ENCODE measurements around the gene BTG4.

BTG4 gene

DNA sequence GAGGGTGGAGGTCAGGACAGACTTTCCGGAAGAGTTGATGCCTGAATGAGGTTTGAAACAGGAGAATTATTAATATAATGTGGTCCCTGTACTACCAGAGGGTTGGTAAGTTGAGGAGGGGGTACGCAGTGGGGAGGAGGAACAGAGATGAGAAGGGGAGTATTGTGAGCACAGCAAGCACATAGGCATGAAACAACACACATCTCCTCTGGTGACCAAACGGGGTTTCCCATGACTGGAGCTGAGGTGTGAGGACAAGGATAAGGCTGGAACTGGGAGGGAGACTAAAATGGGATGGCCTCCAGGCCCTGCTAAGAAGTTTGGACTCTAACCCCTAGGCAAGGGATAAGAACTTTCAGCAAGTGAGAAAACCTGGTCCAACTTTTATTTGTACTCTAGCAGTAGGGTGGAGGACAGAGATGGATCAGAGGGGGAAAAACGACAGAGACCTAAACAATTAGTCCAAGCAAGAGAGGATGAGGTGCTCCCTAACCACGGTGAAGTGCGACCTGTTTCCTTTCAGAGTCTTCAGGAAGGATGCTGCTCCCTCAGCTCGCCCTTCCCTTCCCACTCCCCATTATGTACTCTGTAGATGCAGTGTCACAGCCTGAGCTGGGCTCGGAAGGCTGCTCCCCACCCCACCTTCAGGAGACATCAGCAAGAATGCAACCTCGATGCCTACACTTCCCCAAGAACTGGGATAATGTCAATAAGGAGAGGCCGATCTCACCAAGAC, 59.2 kb downstream of the BTG4 start:
- no peak for DNase-seq

DNA sequence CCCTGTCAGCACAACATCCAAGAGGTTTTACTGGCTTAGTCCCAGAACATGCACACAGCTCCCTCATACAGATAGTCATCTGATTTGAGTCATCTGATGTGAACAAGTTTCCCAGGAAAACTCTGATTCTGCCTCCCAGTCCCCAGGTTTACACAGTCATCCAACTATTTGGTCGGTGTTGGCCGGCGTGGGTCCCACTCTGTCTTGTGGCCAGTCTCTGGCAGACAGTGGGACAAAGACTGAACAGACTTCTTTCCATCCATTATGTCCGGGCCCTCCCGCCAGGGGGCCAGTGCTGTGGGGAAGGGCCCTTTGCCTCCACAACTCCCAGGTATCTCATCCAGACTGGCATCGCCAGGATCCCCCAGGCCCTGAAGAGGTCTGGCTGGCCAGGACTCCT, 60.0 kb downstream of the BTG4 start:
- DNase-seq: no peak

DNA sequence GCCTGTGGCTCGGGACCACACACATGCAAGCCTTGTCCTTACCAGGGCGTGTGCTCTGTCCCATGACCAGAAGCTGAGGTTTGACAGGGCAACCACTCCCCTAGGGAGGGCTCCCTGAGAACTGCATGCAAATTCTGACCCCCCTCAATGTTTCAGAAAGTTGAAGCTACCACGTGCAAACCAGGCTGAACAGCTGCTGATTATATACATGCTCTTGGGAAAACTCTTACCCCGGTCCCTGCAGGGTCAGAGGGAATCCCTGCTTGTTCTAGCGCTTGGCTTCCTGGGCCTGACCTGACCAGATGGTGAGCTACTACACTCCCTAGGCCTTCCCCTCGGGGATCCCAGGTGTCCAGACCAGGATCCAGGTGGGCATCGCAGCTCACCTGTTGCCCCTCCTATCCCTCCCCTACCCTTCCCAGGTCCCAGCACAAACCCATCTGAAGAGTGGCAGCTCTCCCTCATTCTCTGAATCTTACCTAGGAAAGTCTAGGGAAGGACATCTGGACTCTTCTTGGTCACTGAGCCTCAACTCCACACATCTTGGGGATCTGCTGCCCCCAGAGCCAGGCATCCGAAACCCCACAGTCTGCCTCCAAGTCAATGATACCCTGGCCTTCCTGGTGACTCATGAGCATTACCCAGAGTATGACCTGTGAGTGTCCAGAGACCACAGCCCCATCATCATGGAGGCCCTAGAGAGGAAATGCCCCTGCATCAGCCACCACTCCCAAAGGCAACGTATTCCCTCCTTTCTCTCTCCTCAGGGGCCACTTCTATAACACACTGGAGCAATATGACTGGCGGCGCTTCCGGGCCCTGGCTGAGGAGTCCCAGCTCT, 61.5 kb downstream of the BTG4 start:
- no peak for DNase-seq

DNA sequence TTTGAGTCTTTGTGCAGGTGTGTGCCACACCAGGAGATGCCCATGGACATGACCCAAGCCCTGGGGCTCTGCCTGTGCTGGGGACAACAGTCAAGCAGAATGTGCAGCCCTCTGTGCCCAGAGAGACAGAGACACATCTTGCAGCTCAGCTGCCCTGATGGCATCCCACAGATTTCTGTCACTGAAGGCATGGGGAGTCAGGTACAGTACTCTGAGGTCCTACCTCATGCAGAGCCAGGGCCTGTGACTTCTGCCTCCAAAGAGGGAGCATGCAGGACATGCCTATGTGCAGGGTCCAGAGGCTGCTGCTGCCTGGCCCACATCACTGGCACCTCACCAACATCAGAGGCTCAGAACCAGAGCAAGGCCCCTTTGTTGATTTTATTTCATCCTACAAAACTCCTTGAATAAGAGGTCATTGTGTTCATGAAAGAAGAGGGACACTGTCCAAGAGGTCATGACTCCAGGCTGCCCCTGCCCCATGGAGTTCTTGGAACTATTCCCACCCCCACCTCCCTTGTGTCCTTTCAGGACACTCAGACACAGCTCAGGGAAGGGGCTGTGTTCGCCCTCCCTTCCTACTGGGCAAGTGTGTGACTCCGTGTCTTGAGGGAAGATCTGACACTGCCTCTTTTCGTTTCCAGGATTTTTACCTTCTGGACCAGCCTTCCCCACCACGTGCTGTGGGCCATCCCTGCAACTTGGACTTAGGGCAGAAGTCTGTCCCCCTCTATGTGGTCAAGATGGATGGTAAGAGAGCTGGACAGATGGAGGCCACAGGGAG, 62.3 kb downstream of the BTG4 start:
- DNase-seq: no peak

DNA sequence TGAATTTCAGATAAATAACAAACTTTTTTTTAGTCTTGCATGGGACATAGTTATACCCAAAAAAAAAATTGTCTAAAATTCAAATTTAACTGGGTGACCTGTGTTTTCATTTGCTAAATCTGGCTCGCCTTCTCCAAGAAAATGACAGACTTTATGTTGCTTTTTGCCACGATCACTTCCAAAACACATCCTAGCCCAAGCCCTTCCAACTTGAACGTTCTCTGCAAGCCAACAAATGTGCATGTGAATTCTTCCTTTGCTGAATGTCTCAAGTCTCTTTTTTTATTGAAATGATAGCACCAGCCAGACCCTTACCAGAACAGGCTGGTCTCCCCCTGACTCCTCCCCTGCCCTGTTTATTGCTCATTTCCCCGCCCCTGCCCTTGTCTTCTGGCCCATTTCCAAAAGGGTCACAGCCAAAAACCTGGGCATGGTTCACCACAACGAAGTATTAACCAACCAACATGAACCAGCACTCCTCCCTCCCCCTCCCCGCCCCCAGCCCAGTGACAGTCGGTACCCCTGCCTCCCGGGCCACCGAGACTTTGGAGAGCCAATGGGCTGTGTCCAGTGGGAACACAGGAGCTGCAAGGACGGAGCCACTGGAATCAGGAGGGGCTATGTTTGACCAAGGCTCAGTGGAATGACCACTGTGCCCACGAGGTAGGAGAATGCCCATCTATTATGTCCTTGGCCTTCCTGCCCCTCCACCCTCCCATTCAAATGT, 63.2 kb downstream of the BTG4 start:
- DNase-seq: no peak

DNA sequence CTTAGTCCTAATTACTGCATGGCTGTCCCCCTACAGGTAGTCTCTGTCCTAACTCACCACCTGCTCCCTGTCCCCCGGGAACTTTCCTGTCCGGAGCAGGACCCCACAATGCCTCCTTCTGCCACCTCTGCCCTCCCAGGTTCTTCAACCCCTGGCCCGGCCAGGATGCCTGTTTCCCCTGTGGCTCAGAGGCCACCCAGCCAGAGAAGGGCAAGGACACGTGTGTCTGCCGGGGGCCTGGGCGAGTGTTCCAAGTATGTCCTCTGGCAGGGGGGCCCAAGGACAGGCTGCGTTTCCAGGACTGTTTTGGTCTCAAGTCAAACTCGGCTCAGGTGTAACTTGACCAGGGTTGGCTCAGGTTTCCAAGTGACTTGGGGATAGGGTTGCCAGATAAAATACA, 63.8 kb downstream of the BTG4 start:
- no peak for DNase-seq

DNA sequence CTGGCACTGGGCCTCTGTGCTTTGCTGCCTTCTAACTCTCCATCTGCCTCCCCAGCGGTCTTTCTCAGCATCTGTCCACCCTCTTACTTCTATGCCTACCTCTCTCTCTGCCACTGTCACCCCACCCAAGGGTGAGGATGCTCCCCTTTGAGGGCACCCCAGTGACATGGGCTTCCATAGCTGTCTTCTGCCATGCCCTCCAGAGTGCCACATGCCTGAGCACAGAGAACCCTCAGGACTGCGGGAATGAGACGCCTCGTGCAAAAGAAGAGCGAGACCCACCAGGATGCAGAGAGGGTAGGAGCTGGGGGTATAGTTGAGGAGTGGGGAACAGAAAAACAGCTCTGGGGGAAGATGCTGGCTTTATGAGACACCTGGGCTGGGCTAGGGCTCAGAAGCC, 64.3 kb downstream of the BTG4 start:
- no peak for DNase-seq

DNA sequence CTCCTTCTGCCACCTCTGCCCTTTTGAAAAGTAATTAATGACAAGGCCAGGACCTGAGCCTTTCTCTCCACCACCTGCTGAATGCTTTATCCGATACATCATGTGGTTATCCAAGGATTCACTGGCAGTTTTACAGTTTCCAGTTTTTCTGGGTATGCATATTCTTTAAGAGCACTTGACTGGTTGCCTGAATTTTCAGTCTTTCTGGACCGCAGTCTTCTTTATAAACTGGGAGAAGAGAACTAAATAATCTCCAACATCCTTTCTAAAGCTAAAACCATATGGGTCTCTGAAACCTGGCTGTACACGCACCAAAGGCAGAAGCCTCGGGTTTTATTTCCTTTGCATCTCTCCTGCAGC, 65.1 kb downstream of the BTG4 start:
- no peak for DNase-seq

DNA sequence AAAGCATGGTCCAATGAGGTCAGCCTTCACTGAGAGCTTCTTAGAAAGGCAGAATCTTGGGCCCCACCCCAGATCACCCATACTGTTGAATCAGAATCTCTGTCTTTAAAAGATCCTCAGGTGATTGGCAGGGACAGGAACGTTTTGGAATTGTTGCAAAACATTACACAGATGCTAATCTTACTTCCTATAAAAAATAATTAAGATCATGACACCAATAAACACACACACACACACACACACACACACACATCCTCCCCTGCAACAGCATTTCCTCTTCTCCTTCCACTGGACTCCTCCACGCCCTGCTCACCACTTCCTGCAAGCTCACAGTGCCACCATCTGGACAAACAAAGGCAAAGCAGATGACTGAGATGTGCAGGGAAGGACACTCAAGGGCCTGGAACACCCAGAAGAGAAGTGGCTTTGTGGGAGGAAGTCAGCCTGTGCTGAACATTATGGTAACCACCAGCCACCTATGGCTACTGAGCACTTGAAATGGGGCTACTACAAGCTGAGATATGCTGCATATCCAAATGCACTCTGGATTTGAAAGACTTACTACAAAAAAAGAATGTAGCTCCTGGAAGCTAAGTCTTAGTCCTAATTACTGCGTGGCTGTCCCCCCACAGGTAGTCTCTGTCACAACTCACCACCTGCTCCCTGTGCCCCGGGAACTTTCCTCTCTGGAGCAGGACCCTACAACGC, 65.6 kb downstream of the BTG4 start:
- DNase-seq: peak; percentile 11 to 71

DNA sequence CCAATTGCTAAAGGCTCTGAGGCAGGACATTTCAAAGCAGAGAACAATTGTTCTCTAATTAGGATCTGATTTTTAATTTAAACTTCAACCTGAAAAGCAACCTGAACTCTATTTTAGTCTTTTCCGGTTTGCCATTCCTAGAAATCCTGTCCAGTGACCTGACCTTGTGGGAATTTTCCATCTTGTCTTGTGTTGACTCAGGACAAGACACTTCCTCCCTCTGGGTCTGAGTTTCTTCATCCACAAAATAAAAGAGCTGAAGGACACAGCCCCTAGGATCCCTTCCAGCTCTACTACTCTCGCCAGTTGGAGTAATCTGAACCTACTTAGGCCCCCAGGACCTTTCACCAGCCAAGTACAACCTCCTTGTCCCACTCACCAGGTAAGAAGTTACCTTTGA, 66.6 kb downstream of the BTG4 start:
- no peak for DNase-seq

Measured in NCI-H187 (cell line).